Thyroid gland (tissue), 4 donors: ENCODE results near the gene ART4. TPM values are rescaled to one million over a fixed set of nuclear protein-coding genes. Genes with fewer than 3 reads are reported as not detected.

Experiments
- DNase-seq, 2 donors: peaks; one replicate each; pipeline ENCODE4 v3.0.0-alpha.2; 2019
- H3K27ac ChIP-seq, 3 donors: fragments of 200-600 bp; sonication (generic); 1 replicate in 2 of 3; 2 replicates in 1 of 3; pipeline ENCODE4 v1.5.1; 2016 to 2019; ENCODE audit warnings: mild to moderate bottlenecking in 1 of 3, moderate library complexity in 1 of 3
- H3K27me3 ChIP-seq: fragments of 200-600 bp; sonication (generic); one replicate; pipeline ENCODE4 v1.5.1; 2019
- H3K36me3 ChIP-seq, 2 donors: fragments of 200-600 bp; sonication (generic); one replicate each; pipeline ENCODE4 v1.5.1; 2016 to 2019
- H3K4me1 ChIP-seq, 2 donors: fragments of 200-600 bp; sonication (generic); one replicate each; pipeline ENCODE4 v1.5.1; 2017 to 2019
- H3K4me3 ChIP-seq, 3 donors: fragments of 200-600 bp; sonication (generic); replicated peaks in 1 of 3; 1 replicate in 2 of 3; 2 replicates in 1 of 3; pipeline ENCODE4 v1.5.1; 2016; ENCODE audit warnings: mild to moderate bottlenecking in 1 of 3
- H3K9me3 ChIP-seq: fragments of 200-600 bp; sonication (generic); one replicate; pipeline ENCODE4 v1.5.1; 2017
- POLR2A ChIP-seq, 2 donors: fragments of 450-650 bp; IDR thresholded peaks; one replicate each; pipeline ENCODE4 v1.6.1; 2017; ENCODE audit warnings: antibody characterized with exemption in 2 of 2, mild to moderate bottlenecking in 2 of 2, moderate library complexity in 1 of 2
- WGBS, 2 donors: methylation state at CpG; one replicate each; pipeline ENCODE4 v1.1.5; 2017; 5-methylcytosine and 5-hydroxymethylcytosine counted together
- intact Hi-C: fragments of 100-400 bp; cut with DNase I; formaldehyde crosslinking; loops from one replicate; pipeline ENCODE4 v1.15.1; 2023
- total RNA-seq, 4 donors: library from RNA; depleted of rRNA; stranded (reverse); fragments of >200 nt; gene quantifications; one replicate each; pipeline ENCODE4 v1.2.3, GENCODE V29; 2016
- TF ChIP-seq, protein P1 (sequence below), 6 experiments: fragments of 200-600 bp in 3 of 6; fragments of 450-650 bp in 3 of 6; sonication (generic) in 3 of 6; IDR thresholded peaks; one replicate each; pipeline ENCODE4 v1.5.1; 2016 to 2019; ENCODE audit warnings: antibody characterized with exemption in 6 of 6, mild to moderate bottlenecking in 2 of 6, inconsistent platforms in 1 of 6, moderate library complexity in 1 of 6

The ART4 gene
- total RNA-seq, 4 donors from 2014 or later: 5.5 to 26.5 (median 10.8) TPM

DNA sequence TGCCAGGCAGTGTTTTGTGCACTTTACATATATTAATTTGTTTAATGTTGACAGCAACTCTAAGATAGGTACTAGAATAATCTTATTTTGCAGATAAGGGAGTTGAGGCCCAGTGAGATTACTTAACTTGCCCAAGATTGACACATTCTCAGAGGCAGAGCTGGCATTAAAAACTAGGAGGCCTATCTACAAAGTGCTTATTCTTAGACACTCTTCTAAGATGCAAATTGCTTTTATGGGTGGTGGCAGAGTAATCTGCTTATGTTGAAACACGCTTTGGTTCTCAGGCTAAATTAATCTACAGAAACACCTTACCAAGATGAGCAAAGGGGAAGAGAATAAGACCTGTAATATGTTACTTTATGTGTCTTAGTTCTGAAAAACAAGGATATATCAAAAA is 35.2 kb upstream of the ART4 start:
- Histone ChIP-seq H3K27ac (no peak overlapping the region), H3K27me3 (no peaks in the 10 kb centered on the region), H3K36me3 (peaks cover 0 to 7% of the 10 kb centered on the region in 2 donors), H3K9me3 (no peaks in the 10 kb centered on the region), H3K4me1 (peaks cover 0 to 1% of the 10 kb centered on the region in 2 donors), H3K4me3 (no peak overlapping the region)
- intact Hi-C loops: no loop called here
- 92 to 100% methylated on average over 1 of the region's 1 CpG for whole genome bisulfite sequencing, 2 donors
- no peak for DNase-seq
- TF ChIP-seq, protein P1, sequence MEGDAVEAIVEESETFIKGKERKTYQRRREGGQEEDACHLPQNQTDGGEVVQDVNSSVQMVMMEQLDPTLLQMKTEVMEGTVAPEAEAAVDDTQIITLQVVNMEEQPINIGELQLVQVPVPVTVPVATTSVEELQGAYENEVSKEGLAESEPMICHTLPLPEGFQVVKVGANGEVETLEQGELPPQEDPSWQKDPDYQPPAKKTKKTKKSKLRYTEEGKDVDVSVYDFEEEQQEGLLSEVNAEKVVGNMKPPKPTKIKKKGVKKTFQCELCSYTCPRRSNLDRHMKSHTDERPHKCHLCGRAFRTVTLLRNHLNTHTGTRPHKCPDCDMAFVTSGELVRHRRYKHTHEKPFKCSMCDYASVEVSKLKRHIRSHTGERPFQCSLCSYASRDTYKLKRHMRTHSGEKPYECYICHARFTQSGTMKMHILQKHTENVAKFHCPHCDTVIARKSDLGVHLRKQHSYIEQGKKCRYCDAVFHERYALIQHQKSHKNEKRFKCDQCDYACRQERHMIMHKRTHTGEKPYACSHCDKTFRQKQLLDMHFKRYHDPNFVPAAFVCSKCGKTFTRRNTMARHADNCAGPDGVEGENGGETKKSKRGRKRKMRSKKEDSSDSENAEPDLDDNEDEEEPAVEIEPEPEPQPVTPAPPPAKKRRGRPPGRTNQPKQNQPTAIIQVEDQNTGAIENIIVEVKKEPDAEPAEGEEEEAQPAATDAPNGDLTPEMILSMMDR (IDR thresholded peaks at IDR 0.05): no peak
- TF ChIP-seq POLR2A (IDR thresholded peaks at IDR 0.05): no peak

- Histone ChIP-seq H3K36me3 (peaks cover 0 to 2% of the 10 kb centered on the region in 2 donors), H3K27me3 (no peaks in the 10 kb centered on the region), H3K4me3 (no peak overlapping the region), H3K9me3 (no peaks in the 10 kb centered on the region), H3K4me1 (no peaks in the 10 kb centered on the region), H3K27ac (no peak overlapping the region)
- intact Hi-C loops: no loop called here
- WGBS, 2 donors: 47 to 51% methylated on average over 2 of the region's 2 CpGs
- TF ChIP-seq, protein P1 (IDR thresholded peaks at IDR 0.05): no peak
- TF ChIP-seq POLR2A (IDR thresholded peaks at IDR 0.05): no peak
- DNase-seq: no peak
These were observed 33.5 kb upstream of the ART4 start for GRCh38 chr12:14876833-14877232.

DNA sequence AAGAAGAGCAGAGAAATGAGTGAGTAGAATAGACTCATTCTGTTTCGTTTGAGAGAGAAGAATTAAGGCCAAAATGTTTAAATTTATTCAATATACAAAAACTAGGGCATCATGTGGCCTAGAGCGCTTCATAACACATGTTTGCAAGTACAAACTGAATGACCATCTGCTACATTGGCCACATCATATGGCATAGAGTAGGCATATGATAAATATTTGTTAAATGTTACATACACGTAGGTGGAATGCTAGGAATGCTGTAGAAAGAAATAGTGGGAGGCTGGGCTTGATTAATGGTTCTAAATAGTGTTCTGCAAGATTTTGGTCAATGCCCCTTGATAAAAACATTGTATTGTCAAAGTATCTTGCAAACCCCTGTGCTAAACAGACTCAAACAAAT is 31.6 kb upstream of the ART4 start:
- H3K4me3 ChIP-seq: no peak overlapping the region
- H3K27ac ChIP-seq: no peak overlapping the region
- no peaks in the 10 kb centered on the region for H3K36me3 ChIP-seq
- DNase-seq: no peak
- intact Hi-C loops: no loop called here
- 83 to 85% methylated on average over 3 of the region's 3 CpGs for WGBS, 2 donors
- H3K9me3 ChIP-seq: no peaks in the 10 kb centered on the region
- no peaks in the 10 kb centered on the region for H3K4me1 ChIP-seq
- no peaks in the 10 kb centered on the region for H3K27me3 ChIP-seq
- no peak for TF ChIP-seq POLR2A (IDR thresholded peaks at IDR 0.05)
- TF ChIP-seq, protein P1 (IDR thresholded peaks at IDR 0.05): no peak

DNA sequence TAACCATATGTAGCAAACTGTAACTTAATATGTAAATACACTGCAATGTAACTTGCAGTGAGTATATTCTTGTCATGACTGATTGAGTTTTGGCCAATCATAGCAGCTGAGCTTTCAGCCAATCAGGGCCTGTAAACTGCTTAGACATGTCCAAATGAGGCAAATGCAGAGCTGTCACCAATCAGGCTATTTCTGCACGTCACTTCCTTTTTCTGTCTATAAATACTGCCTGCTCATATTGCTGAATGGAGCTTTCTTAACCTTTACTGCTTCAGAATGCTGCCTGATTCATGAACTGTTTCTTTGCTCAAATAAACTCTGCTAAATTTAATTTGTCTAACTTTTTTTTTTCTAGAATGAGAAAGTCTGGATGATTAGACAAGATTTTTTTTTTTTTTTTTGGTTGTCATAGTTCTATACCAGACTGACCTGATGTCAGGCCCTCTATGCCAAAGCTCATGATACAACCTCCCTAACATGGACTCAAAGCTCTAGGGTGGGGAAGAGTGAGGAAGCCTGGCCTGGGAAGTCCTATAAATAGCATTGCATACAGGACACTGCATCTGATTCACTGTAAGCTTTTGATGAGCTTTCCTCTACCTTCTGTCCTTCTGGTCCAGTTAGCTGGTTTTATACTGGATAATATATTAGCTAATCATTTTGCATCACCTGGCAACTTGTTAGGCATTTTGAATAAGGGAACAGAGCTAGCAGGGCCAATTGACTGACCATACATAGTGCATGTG is 30.3 kb upstream of the ART4 start:
- no peak overlapping the region for H3K4me3 ChIP-seq
- H3K4me1 ChIP-seq: peaks cover 3 to 5% of the 10 kb centered on the region in 2 donors
- H3K27me3 ChIP-seq: no peaks in the 10 kb centered on the region
- intact Hi-C loops: no loop called here
- 78 to 88% methylated on average over 1 of the region's 1 CpG for WGBS, 2 donors
- no peaks in the 10 kb centered on the region for H3K9me3 ChIP-seq
- no peak for TF ChIP-seq POLR2A (IDR thresholded peaks at IDR 0.05)
- TF ChIP-seq, protein P1 (IDR thresholded peaks at IDR 0.05): no peak
- no peak overlapping the region for H3K27ac ChIP-seq
- no peaks in the 10 kb centered on the region for H3K36me3 ChIP-seq
- no peak for DNase-seq

DNA sequence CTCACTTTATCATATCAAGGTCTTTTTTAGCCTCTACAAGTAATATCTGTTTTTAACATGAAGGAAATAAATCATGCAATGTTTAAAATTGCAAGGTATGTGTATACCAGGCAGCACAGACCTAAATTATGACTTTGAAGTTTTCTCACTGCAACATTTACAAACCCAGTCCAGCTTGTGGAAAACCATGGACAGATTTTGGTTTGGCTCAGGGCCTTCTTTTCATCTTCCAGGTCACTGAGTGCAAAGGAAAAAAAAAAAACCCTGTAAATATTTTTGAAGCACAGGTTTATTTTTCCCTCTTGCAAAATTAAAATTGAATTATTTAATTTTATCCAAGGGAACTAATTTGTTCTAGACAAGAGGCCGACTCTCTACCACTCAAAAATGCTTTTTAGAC is 28.6 kb upstream of the ART4 start:
- DNase-seq: no peak
- Histone ChIP-seq H3K27ac (no peak overlapping the region), H3K4me3 (no peak overlapping the region), H3K27me3 (no peaks in the 10 kb centered on the region), H3K4me1 (peaks cover 3 to 5% of the 10 kb centered on the region in 2 donors), H3K36me3 (no peaks in the 10 kb centered on the region), H3K9me3 (no peaks in the 10 kb centered on the region)
- intact Hi-C loops: no loop called here
- no peak for TF ChIP-seq POLR2A (IDR thresholded peaks at IDR 0.05)
- TF ChIP-seq, protein P1 (IDR thresholded peaks at IDR 0.05): no peak
- 95 to 97% methylated on average over 1 of the region's 1 CpG for WGBS, 2 donors
